A549 (cell line): ENCODE data around the gene RNF227. TPM values are rescaled to one million over a fixed set of nuclear protein-coding genes. Genes with fewer than 3 reads are reported as not detected.

Source experiments
- ATAC-seq, 2 experiments: fragments of 200-7000 bp in 1 of 2; fragments of >200 bp in 1 of 2; cut with Nextera tagmentation in 1 of 2; cut with Tn5 transposase in 1 of 2; 3 replicates each; pipeline versions ENCODE4 v1.8.0 to v1.9.1; 2018 to 2020; ENCODE audit warnings: mild to moderate bottlenecking in 1 of 2, moderate library complexity in 1 of 2
- CTCF ChIA-PET: fragments of 300-600 bp; sonication (Branson Sonifier 250); formaldehyde crosslinking; extraction: SDS; loops from one replicate; lab custom pipeline; 2021; ENCODE audit warnings: antibody characterized with exemption, inconsistent platforms; lab: Yijun Ruan, JAX
- POLR2A ChIA-PET: fragments of 350-600 bp; formaldehyde crosslinking; extraction: SDS; loops from one replicate; lab custom pipeline; 2021; ENCODE audit warnings: antibody characterized with exemption, inconsistent platforms; lab: Yijun Ruan, JAX
- DNase-seq, 2 experiments: peaks; one replicate each; pipeline versions ENCODE4 v3.0.0 to v3.0.0-alpha.2; 2011 to 2016; ENCODE audit warnings: low read depth in 1 of 2, low spot score in 1 of 2
- FAIRE-seq: peaks from 2 replicates; lab custom pipeline; 2011; peaks lifted over from hg19 to GRCh38; lab: Jason Lieb, UNC
- H3K27ac ChIP-seq, 2 experiments: fragments of >200 bp; sonication (Bioruptor Twin); formaldehyde crosslinking; 3 replicates each; pipeline ENCODE4 v1.5.1; 2016 to 2017
- H3K4me1 ChIP-seq: fragments of >200 bp; sonication (Bioruptor Twin); formaldehyde crosslinking; 3 replicates; pipeline ENCODE4 v1.6.1; 2016
- H3K4me2 ChIP-seq: fragments of >200 bp; sonication (Bioruptor Twin); formaldehyde crosslinking; 3 replicates; pipeline ENCODE4 v1.6.1; 2016
- H3K4me3 ChIP-seq: fragments of >200 bp; sonication (Bioruptor Twin); formaldehyde crosslinking; 3 replicates; pipeline ENCODE4 v1.5.1; 2016
- H3K9me3 ChIP-seq: fragments of >200 bp; sonication (Bioruptor Twin); formaldehyde crosslinking; 3 replicates; pipeline ENCODE4 v1.6.1; 2016
- CHD4 ChIP-seq: fragments of 200-600 bp; sonication (generic); IDR thresholded peaks from 2 replicates; pipeline ENCODE4 v1.6.1; 2016; ENCODE audit warnings: antibody characterized with exemption, mild to moderate bottlenecking, borderline replicate concordance
- EHMT2 ChIP-seq: fragments of 200-600 bp; sonication (generic); IDR thresholded peaks from 2 replicates; pipeline ENCODE4 v1.6.1; 2016; ENCODE audit warnings: antibody characterized with exemption, low read depth, mild to moderate bottlenecking, moderate library complexity
- EP300 ChIP-seq, 2 experiments: fragments of >200 bp; sonication (Bioruptor Twin); formaldehyde crosslinking; IDR thresholded peaks; 2 replicates in 1 of 2; 3 replicates in 1 of 2; pipeline ENCODE4 v1.6.1; 2016 to 2017
- FOSL2 ChIP-seq, 2 experiments: fragments of 450-650 bp in 1 of 2; fragments of >200 bp in 1 of 2; sonication (Bioruptor Twin) in 1 of 2; formaldehyde crosslinking; IDR thresholded peaks; 2 replicates each; pipeline versions ENCODE4 v1.5.0 to v1.6.1; 2016 to 2020; ENCODE audit warnings: mild to moderate bottlenecking in 1 of 2, moderate library complexity in 1 of 2
- FOXS1 ChIP-seq: fragments of 250-450 bp; sonication (Bioruptor Pico); IDR thresholded peaks from 2 replicates; pipeline ENCODE4 v1.5.0; 2020; ENCODE audit warnings: mild to moderate bottlenecking, moderate library complexity
- GATA3 ChIP-seq: IDR thresholded peaks from 2 replicates; pipeline ENCODE4 v1.6.1; 2012; ENCODE audit warnings: borderline replicate concordance
- HOXA7 ChIP-seq: fragments of 250-450 bp; sonication (Bioruptor Pico); IDR thresholded peaks from 2 replicates; pipeline ENCODE4 v1.5.0; 2020; ENCODE audit warnings: mild to moderate bottlenecking, moderate library complexity
- HOXB13 ChIP-seq: fragments of 250-450 bp; sonication (Bioruptor Pico); IDR thresholded peaks from 2 replicates; pipeline ENCODE4 v1.5.0; 2020; ENCODE audit warnings: low read depth, mild to moderate bottlenecking, moderate library complexity
- HOXB5 ChIP-seq: fragments of 250-450 bp; sonication (Bioruptor Pico); IDR thresholded peaks from 2 replicates; pipeline ENCODE4 v1.5.0; 2020; ENCODE audit warnings: mild to moderate bottlenecking, moderate library complexity
- JUNB ChIP-seq: fragments of >200 bp; sonication (Bioruptor Twin); formaldehyde crosslinking; IDR thresholded peaks from 2 replicates; pipeline ENCODE4 v1.6.1; 2016
- KDM5A ChIP-seq: fragments of 200-600 bp; sonication (generic); IDR thresholded peaks from 2 replicates; pipeline ENCODE4 v1.6.1; 2016; ENCODE audit warnings: antibody characterized with exemption, mild to moderate bottlenecking
- PHF8 ChIP-seq: fragments of 200-600 bp; sonication (generic); IDR thresholded peaks from 2 replicates; pipeline ENCODE4 v1.6.1; 2016; ENCODE audit warnings: low read depth, mild to moderate bottlenecking, antibody characterized with exemption, moderate library complexity, borderline replicate concordance
- POLR2AphosphoS2 ChIP-seq: conservative IDR thresholded peaks from 2 replicates; pipeline ENCODE4 v1.6.1; 2012; ENCODE audit warnings: low read length, improper control_type of control experiment, inconsistent platforms
- RAD21 ChIP-seq, 2 experiments: fragments of >200 bp in 1 of 2; sonication (Bioruptor Twin) in 1 of 2; formaldehyde crosslinking in 1 of 2; IDR thresholded peaks in 1 of 2; conservative IDR thresholded peaks in 1 of 2; 2 replicates in 1 of 2; 3 replicates in 1 of 2; pipeline ENCODE4 v1.6.1; 2012 to 2018; ENCODE audit warnings: inconsistent platforms in 1 of 2
- SMC3 ChIP-seq: fragments of >200 bp; sonication (Bioruptor Twin); formaldehyde crosslinking; IDR thresholded peaks from 3 replicates; pipeline ENCODE4 v1.6.1; 2018; ENCODE audit warnings: inconsistent platforms
- SREBF2 ChIP-seq: fragments of 450-650 bp; IDR thresholded peaks from 2 replicates; pipeline ENCODE4 v1.6.1; 2014; ENCODE audit warnings: mild to moderate bottlenecking, moderate library complexity
- TP53 ChIP-seq: fragments of 250-450 bp; sonication (Bioruptor Pico); IDR thresholded peaks from 2 replicates; pipeline ENCODE4 v1.5.0; 2021; ENCODE audit warnings: mild to moderate bottlenecking, moderate library complexity
- ZC3H11A ChIP-seq: fragments of 450-650 bp; IDR thresholded peaks from 2 replicates; pipeline ENCODE4 v1.6.1; 2014; ENCODE audit warnings: antibody characterized with exemption, mild to moderate bottlenecking
- ZNF302 ChIP-seq: fragments of 250-450 bp; sonication (Bioruptor Pico); IDR thresholded peaks from 2 replicates; pipeline ENCODE4 v1.9.0; 2021; ENCODE audit warnings: inconsistent platforms, mild to moderate bottlenecking, moderate library complexity
- WGBS: methylation state at CpG from one replicate; pipeline ENCODE4 v1.1.6; 2017; ENCODE audit errors: missing lambda C conversion rate; 5-methylcytosine and 5-hydroxymethylcytosine counted together
- polyA plus RNA-seq, 4 experiments: library from polyadenylated mRNA; depleted of rRNA in 3 of 4; stranded (reverse); fragments of >200 nt; fragmentation: RNase III in 1 of 4; extraction: RNeasy Plus Mini Kit Qiagen cat#74134 plus additional on column Dnase treatment in 1 of 4; gene quantifications; 2 replicates in 3 of 4; 3 replicates in 1 of 4; pipeline ENCODE4 v1.2.3, GENCODE V29; 2011 to 2017
- TF ChIP-seq, protein P1 (sequence below): IDR thresholded peaks from 2 replicates; pipeline ENCODE4 v1.6.1; 2012
- TF ChIP-seq, protein P2 (sequence below): fragments of 150-350 bp; IDR thresholded peaks from 2 replicates; pipeline ENCODE4 v1.6.1; 2014; ENCODE audit warnings: low read depth, mild to moderate bottlenecking, low read length
- TF ChIP-seq, protein P3 (sequence below): fragments of >200 bp; sonication (Bioruptor Twin); formaldehyde crosslinking; IDR thresholded peaks from 3 replicates; pipeline ENCODE4 v1.6.1; 2016
- TF ChIP-seq, protein P4 (sequence below): IDR thresholded peaks from 2 replicates; pipeline ENCODE4 v1.6.1; 2012
- TF ChIP-seq, protein P5 (sequence below): fragments of 250-450 bp; sonication (Bioruptor Pico); IDR thresholded peaks from 2 replicates; pipeline ENCODE4 v1.5.0; 2020; ENCODE audit warnings: low read depth, mild to moderate bottlenecking, moderate library complexity

The RNF227 gene
- polyA plus RNA-seq, 2 of the 4 experiments (the other 2 are of a cell fraction): 2.1 to 4.1 TPM

DNA sequence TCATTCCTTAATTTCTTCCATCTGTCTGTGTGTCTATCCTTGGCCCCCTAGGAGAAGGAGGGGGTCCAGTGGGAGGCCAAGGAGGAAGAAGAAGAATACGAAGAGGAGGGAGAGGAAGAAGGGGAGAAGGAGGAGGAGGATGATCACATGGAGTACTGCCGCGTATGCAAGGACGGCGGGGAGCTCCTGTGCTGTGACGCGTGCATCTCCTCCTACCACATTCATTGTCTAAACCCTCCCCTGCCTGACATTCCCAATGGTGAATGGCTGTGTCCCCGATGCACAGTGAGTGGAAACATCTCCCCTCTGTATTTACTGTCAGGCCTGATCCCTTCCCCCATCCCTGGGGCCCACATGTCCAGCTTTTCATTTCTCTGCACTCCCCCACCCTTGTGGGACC, 21.2 kb downstream of the RNF227 start:
- Histone ChIP-seq H3K4me2 (no peak overlapping the region), H3K27ac (no peak overlapping the region), H3K9me3 (no peaks in the 10 kb centered on the region)
- CTCF ChIA-PET: interaction anchor here (0.6 to 15.1 kb wide), 7 partner anchors 16 to 544 kb away, joined by 3 to 339 read pairs (median 6); partner anchors contain the start of gene NAA38
- no peak for DNase-seq
- ATAC-seq: no peak
- no peak for FAIRE-seq
- 91% methylated on average over 8 of the region's 8 CpGs for WGBS
- TF ChIP-seq, protein P1, sequence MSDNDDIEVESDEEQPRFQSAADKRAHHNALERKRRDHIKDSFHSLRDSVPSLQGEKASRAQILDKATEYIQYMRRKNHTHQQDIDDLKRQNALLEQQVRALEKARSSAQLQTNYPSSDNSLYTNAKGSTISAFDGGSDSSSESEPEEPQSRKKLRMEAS: no peak
- TF ChIP-seq RAD21 (conservative IDR thresholded peaks at IDR 0.05 in 1 of 2, IDR thresholded peaks at IDR 0.05 in 1 of 2): no peak
- TF ChIP-seq, protein P2, sequence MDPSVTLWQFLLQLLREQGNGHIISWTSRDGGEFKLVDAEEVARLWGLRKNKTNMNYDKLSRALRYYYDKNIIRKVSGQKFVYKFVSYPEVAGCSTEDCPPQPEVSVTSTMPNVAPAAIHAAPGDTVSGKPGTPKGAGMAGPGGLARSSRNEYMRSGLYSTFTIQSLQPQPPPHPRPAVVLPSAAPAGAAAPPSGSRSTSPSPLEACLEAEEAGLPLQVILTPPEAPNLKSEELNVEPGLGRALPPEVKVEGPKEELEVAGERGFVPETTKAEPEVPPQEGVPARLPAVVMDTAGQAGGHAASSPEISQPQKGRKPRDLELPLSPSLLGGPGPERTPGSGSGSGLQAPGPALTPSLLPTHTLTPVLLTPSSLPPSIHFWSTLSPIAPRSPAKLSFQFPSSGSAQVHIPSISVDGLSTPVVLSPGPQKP: no peak
- no peak for TF ChIP-seq TP53 (CRISPR knock-in tag)
- no peak for TF ChIP-seq HOXB5
- no peak for TF ChIP-seq KDM5A
- TF ChIP-seq, protein P3, sequence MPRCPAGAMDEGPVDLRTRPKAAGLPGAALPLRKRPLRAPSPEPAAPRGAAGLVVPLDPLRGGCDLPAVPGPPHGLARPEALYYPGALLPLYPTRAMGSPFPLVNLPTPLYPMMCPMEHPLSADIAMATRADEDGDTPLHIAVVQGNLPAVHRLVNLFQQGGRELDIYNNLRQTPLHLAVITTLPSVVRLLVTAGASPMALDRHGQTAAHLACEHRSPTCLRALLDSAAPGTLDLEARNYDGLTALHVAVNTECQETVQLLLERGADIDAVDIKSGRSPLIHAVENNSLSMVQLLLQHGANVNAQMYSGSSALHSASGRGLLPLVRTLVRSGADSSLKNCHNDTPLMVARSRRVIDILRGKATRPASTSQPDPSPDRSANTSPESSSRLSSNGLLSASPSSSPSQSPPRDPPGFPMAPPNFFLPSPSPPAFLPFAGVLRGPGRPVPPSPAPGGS: no peak
- no peak for TF ChIP-seq JUNB
- no peak for TF ChIP-seq GATA3
- no peak for TF ChIP-seq FOXS1
- TF ChIP-seq, protein P4, sequence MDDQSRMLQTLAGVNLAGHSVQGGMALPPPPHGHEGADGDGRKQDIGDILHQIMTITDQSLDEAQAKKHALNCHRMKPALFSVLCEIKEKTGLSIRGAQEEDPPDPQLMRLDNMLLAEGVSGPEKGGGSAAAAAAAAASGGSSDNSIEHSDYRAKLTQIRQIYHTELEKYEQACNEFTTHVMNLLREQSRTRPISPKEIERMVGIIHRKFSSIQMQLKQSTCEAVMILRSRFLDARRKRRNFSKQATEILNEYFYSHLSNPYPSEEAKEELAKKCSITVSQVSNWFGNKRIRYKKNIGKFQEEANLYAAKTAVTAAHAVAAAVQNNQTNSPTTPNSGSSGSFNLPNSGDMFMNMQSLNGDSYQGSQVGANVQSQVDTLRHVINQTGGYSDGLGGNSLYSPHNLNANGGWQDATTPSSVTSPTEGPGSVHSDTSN: no peak
- TF ChIP-seq ZC3H11A: no peak
- no peak for TF ChIP-seq EP300 (IDR thresholded peaks at IDR 0.05)
- no peak for TF ChIP-seq HOXA7 (CRISPR knock-in tag)
- no peak for TF ChIP-seq PHF8
- TF ChIP-seq SMC3: no peak
- no peak for TF ChIP-seq POLR2AphosphoS2
- TF ChIP-seq, all 56 proteins: peak for 0
- Histone ChIP-seq H3K4me3 (no peak overlapping the region), H3K4me1 (peaks cover 2% of the 10 kb centered on the region)
- POLR2A ChIA-PET: no interaction called here

DNA sequence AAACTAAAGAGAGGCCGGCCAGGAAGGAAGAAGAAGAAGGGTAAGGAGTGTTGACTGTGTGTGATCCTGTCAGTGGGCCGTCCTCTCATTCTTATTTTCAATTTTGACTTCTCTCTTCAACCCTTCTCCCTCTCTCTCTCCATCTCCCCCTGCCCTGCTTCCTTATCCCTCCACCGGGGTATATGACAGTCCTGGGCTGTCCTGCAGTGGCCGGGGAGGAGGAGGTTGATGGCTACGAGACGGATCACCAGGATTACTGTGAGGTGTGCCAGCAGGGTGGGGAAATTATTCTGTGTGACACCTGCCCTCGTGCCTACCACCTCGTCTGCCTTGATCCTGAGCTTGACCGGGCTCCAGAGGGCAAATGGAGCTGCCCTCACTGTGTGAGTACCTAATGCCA, 21.9 kb downstream of the RNF227 start:
- Histone ChIP-seq H3K27ac (no peak overlapping the region), H3K4me3 (no peak overlapping the region), H3K4me1 (peaks cover 8% of the 10 kb centered on the region), H3K9me3 (no peaks in the 10 kb centered on the region), H3K4me2 (no peak overlapping the region)
- TF ChIP-seq EHMT2: no peak
- no peak for TF ChIP-seq ZC3H11A
- TF ChIP-seq, protein P3: no peak
- no peak for TF ChIP-seq SREBF2
- TF ChIP-seq JUNB: no peak
- no peak for TF ChIP-seq ZNF302 (CRISPR knock-in tag)
- TF ChIP-seq HOXB13 (CRISPR knock-in tag): no peak
- TF ChIP-seq, protein P5, sequence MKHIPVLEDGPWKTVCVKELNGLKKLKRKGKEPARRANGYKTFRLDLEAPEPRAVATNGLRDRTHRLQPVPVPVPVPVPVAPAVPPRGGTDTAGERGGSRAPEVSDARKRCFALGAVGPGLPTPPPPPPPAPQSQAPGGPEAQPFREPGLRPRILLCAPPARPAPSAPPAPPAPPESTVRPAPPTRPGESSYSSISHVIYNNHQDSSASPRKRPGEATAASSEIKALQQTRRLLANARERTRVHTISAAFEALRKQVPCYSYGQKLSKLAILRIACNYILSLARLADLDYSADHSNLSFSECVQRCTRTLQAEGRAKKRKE: no peak
- no peak for TF ChIP-seq CHD4
- TF ChIP-seq FOSL2 (IDR thresholded peaks at IDR 0.05): no peak
- TF ChIP-seq FOSL2 (CRISPR knock-in tag; IDR thresholded peaks at IDR 0.05): no peak
- CTCF ChIA-PET: interaction anchor here (0.8 to 15.1 kb wide), 7 partner anchors 17 to 163 kb away, joined by 3 to 339 read pairs (median 5); no protein-coding TSS in a partner anchor
- no peak for DNase-seq
- WGBS: 90% methylated on average over 9 of the region's 9 CpGs
- no peak for ATAC-seq
- no peak for FAIRE-seq
- POLR2A ChIA-PET: no interaction called here
